Left lung (tissue), 10 donors: ENCODE measurements around the gene AFAP1L1. TPM values are rescaled to one million over a fixed set of nuclear protein-coding genes. Genes with fewer than 3 reads are reported as not detected.

Source experiments
- ATAC-seq: fragments of 200-7000 bp; cut with Tn5 transposase; one replicate; pipeline ENCODE4 v1.9.1; 2020; ENCODE audit warnings: moderate library complexity
- DNase-seq, 4 donors: peaks; one replicate each; pipeline ENCODE4 v3.0.0-alpha.2; 2013 to 2020
- H3K27ac ChIP-seq, 2 donors: fragments of 200-600 bp; sonication (generic) in 1 of 2; one replicate each; pipeline versions ENCODE4 v1.5.0 to v1.8.0; 2020 to 2021
- H3K27me3 ChIP-seq, 2 donors: fragments of 200-600 bp; sonication (generic) in 1 of 2; one replicate each; pipeline versions ENCODE4 v1.5.0 to v1.8.0; 2020 to 2021
- H3K36me3 ChIP-seq, 2 donors: fragments of 200-600 bp; sonication (generic) in 1 of 2; one replicate each; pipeline versions ENCODE4 v1.5.0 to v1.8.0; 2020 to 2021
- H3K4me1 ChIP-seq, 2 donors: fragments of 200-600 bp; one replicate each; pipeline ENCODE4 v1.8.0; 2021
- H3K4me3 ChIP-seq, 2 donors: fragments of 200-600 bp; sonication (generic) in 1 of 2; one replicate each; pipeline versions ENCODE4 v1.5.0 to v1.8.0; 2020 to 2021; ENCODE audit warnings: mild to moderate bottlenecking in 1 of 2
- H3K9me3 ChIP-seq, 2 donors: fragments of 200-600 bp; sonication (generic) in 1 of 2; one replicate each; pipeline versions ENCODE4 v1.5.0 to v1.8.0; 2020 to 2021
- CTCF ChIP-seq, 2 donors: fragments of 200-600 bp; sonication (generic) in 1 of 2; IDR thresholded peaks; one replicate each; pipeline versions ENCODE4 v1.5.0 to v1.8.0; 2021; ENCODE audit warnings: antibody characterized with exemption in 2 of 2
- intact Hi-C, 2 donors: fragments of 100-400 bp; cut with DNase I; formaldehyde crosslinking; loops; one replicate each; pipeline versions ENCODE4 v1.11.2 to v1.14.2; 2022
- polyA plus RNA-seq, 6 donors: library from polyadenylated mRNA; unstranded; fragments of 120-200 nt; gene quantifications; one replicate each; pipeline ENCODE4 v1.2.1, GENCODE V29; 2013; ENCODE audit not compliant: insufficient read length in 6 of 6
- total RNA-seq, 2 donors: library from RNA; stranded (reverse); fragmentation: NEBNext Ultra II Directional; extraction: Animal tissue kit (Norgen Biotek cat#: 25700); gene quantifications; one replicate each; pipeline ENCODE4 v1.2.1, GENCODE V29; 2021
- donor health status: DM: no; HTN: yes; CAD: no.
- donor health status: DM: no; HTN: no; CAD: no.

Gene AFAP1L1
- total and polyA plus RNA-seq, 8 donors, result 14.2 to 46.6 (median 40.6) TPM

GRCh38 chr5:149363358-149363757 lies 91.7 kb downstream of the AFAP1L1 start:
- DNase-seq (no peak), ATAC-seq (no peak)
- no peak for TF ChIP-seq CTCF (IDR thresholded peaks at IDR 0.05)
- intact Hi-C loops, result no loop called here
- H3K27ac ChIP-seq, result no peak overlapping the region
- no peaks in the 10 kb centered on the region for H3K36me3 ChIP-seq
- no peaks in the 10 kb centered on the region for H3K27me3 ChIP-seq
- H3K9me3 ChIP-seq, result no peaks in the 10 kb centered on the region
- no peak overlapping the region for H3K4me3 ChIP-seq
- peaks cover 0 to 23% of the 10 kb centered on the region in 2 donors for H3K4me1 ChIP-seq

DNA sequence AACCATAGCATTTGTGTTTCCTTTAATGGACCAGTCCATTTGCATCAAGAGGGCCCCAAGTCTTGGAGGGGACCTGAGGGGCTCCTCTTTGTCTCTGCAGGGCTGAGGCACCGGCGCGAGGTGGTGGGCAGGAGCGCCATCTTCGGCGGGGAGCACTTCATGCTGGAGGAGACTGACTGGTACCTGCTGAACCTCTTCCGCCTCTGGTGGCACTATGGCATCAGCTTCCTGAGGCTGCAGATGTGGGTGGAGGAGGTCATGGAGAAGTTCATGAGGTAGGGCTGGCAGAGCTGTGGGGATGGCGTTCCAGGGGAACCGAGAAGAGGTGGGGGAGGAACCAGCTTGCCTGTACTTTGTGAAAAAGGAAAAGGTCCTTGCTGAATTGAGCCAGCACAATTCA lies 92.3 kb downstream of the AFAP1L1 start:
- intact Hi-C loops, result no loop called here
- no peak for TF ChIP-seq CTCF (IDR thresholded peaks at IDR 0.05)

GRCh38 chr5:149364719-149365118 lies 93.1 kb downstream of the AFAP1L1 start:
- intact Hi-C loops, result no loop called here
- no peak for TF ChIP-seq CTCF (IDR thresholded peaks at IDR 0.05)
- Histone ChIP-seq H3K4me1 (peaks cover 0 to 11% of the 10 kb centered on the region in 2 donors), H3K4me3 (no peak overlapping the region), H3K27me3 (no peaks in the 10 kb centered on the region), H3K27ac (no peak overlapping the region), H3K36me3 (no peaks in the 10 kb centered on the region), H3K9me3 (no peaks in the 10 kb centered on the region)
- no peak for DNase-seq
- no peak for ATAC-seq

More for the DNA sequence above, 92.3 kb downstream of the AFAP1L1 start:
- H3K36me3 ChIP-seq, result no peaks in the 10 kb centered on the region
- no peaks in the 10 kb centered on the region for H3K27me3 ChIP-seq
- no peak overlapping the region for H3K4me3 ChIP-seq
- H3K9me3 ChIP-seq, result no peaks in the 10 kb centered on the region
- DNase-seq, result no peak
- peaks cover 0 to 18% of the 10 kb centered on the region in 2 donors for H3K4me1 ChIP-seq
- H3K27ac ChIP-seq, result no peak overlapping the region
- no peak for ATAC-seq

GRCh38 chr5:149365418-149365817 lies 93.8 kb downstream of the AFAP1L1 start:
- DNase-seq, result no peak
- Histone ChIP-seq H3K9me3 (no peaks in the 10 kb centered on the region), H3K27ac (no peak overlapping the region), H3K4me3 (no peak overlapping the region), H3K27me3 (no peaks in the 10 kb centered on the region), H3K36me3 (no peaks in the 10 kb centered on the region), H3K4me1 (peaks cover 0 to 4% of the 10 kb centered on the region in 2 donors)
- TF ChIP-seq CTCF (IDR thresholded peaks at IDR 0.05), result no peak
- no peak for ATAC-seq
- intact Hi-C loops, result no loop called here

GRCh38 chr5:149366169-149366729 lies 94.6 kb downstream of the AFAP1L1 start:
- Histone ChIP-seq H3K9me3 (no peaks in the 10 kb centered on the region), H3K27me3 (no peaks in the 10 kb centered on the region), H3K4me1 (peaks cover 0 to 8% of the 10 kb centered on the region in 2 donors), H3K27ac (no peak overlapping the region), H3K4me3 (no peak overlapping the region), H3K36me3 (no peaks in the 10 kb centered on the region)
- intact Hi-C loops, result no loop called here
- no peak for ATAC-seq
- no peak for DNase-seq
- no peak for TF ChIP-seq CTCF (IDR thresholded peaks at IDR 0.05)
